Right lobe of liver (tissue), 4 donors: ENCODE results near the gene SLC7A5.

Source experiments
- CTCF ChIP-seq, 4 donors: fragments of 200-600 bp in 3 of 4; fragments of 450-650 bp in 1 of 4; IDR thresholded peaks; one replicate each; pipeline versions ENCODE4 v1.5.1 to v1.8.0; 2016 to 2022; ENCODE audit warnings: antibody characterized with exemption in 4 of 4, mild to moderate bottlenecking in 2 of 4
- POLR2A ChIP-seq: fragments of 450-650 bp; IDR thresholded peaks from one replicate; pipeline ENCODE4 v1.6.1; 2017; ENCODE audit warnings: antibody characterized with exemption, mild to moderate bottlenecking
- donor health status: DM: no; HTN: no; CAD: no.
- donor health status: DM: no; HTN: no; CAD: no.
- donor health status: DM: no; HTN: yes; CAD: no.

GRCh38 chr16:87891764-87892163, 22.5 kb upstream of the SLC7A5 start:
- no peak for TF ChIP-seq CTCF (IDR thresholded peaks at IDR 0.05)
- TF ChIP-seq POLR2A = no peak
